ENCODE measurements around the gene EPG5.

- TF ChIP-seq CTCF (IDR thresholded peaks at IDR 0.05) (no peak), EP300 (IDR thresholded peaks at IDR 0.05) (no peak)
Measured at GRCh38 chr18:45957100-45957499, 10.0 kb downstream of the EPG5 start.

Data from esophagus muscularis mucosa (tissue), 3 donors.